Activated CD8-positive, alpha-beta memory T cell treated with anti-CD3 and anti-CD28 coated beads for 4 hours (primary cell): ENCODE data around the gene ETAA1.

ENCODE experiments used
- DNase-seq, 2 donors: peaks; one replicate each; pipeline ENCODE4 v3.0.0-alpha.2; 2020; ENCODE audit warnings: low read depth in 2 of 2

Gene ETAA1

DNA sequence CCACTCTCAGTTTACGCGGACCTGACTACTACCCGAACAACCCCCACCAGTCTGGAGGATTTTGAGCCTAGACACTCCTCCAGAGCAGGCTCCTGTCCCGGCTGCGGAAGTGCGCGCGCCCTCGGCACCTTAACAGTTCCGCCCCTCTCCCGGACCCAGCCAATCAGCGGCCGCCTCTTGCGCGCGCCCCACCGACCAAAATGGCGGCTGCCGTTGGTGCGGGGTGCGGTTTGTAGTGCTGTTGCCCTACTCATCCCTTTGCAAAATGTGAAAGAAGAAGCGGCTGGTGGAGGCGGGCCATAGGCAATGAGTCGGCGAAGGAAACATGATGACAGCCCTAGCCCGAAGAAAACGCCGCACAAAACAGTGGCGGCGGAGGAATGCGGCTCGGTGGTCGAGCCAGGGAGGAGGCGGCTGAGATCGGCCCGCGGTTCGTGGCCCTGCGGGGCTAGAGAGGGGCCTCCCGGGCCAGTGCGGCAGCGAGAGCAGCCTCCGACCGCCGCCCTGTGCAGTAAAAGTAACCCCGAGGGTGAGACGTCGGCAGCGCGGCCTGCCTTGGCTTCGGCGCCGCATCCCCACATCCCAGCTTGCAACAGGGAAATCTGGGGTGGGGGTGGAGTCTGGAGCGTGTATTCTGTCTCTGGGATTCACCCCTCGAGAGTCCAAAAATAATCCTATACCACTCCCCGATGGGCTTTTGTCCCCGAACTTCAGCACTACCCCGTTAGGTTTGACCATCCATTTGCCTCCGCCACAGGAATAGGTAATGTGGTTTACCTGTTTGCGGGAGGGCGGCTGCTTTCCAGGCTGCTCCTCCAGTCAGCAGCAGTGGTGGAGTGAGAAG is at the start of gene ETAA1:
Gene ETAA1 (plus strand): TSS at position 191 of the 844 bp plus-strand sequence. CDS start 116 bp downstream, at position 307.
- DNase-seq: peak; percentile 81 to 86

DNA sequence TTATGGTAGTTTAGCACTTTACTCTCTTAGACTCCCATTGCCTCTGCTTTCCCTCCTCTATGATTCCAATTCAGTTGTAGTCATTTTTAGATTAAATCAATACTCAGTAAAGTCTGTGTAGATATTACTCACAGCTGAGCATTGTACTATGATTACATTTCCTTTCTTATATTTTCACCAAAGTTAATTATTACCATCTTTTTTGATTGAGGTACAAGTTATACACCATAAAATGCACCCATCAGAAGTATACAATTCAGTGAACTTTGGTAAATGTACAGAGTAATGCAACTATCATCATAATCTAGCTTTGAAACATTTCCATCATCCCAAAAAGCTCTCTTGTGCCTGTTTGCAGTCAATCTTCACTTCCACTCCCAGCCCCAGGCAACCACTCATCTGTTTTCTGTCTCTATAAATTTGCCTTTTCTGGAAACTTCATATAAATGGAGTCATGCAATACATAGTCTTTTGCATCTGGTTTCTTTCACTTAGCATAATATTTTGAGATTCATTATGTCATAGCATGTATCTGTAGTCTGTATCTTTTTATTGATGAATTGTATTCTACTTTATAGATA is 30.2 kb upstream of the ETAA1 start:
- DNase-seq: no peak

DNA sequence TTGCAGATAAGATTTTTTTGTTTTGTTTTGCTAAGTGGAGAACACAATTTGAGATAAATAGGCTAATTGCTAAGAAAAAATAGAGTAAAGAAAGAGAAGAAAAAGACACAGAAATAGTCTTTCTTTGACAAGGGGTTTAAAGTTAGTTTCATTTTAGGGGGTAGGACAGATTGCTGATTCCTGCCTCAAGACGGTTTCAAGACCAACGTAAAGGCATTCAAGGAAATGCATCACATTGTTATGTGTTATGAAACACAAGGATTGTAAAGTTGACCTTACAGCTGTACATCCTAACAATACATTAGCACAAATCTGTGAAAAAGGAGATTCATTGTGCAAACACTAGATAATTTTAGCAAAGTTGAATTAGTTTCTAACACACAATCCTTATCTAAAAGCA is 22.7 kb upstream of the ETAA1 start:
- no peak for DNase-seq

DNA sequence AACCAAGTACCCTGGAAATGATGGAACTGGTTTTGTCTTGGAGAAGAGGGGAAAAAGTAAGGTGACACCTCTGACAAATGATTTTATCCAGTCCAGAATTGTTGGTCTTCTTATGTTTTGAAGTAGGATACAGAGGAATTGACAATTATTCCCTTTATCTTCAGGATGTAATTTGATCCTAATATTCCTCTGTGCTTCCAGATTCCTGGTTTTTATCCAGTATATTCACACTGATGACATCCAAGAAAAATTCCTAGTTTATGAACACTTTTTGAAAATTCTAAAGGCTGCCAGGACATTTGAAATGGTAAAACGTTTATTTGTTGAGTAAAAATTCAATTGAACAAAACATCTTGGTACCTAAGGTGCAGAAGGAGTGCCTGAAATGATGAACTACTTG is 22.2 kb upstream of the ETAA1 start:
- no peak for DNase-seq

DNA sequence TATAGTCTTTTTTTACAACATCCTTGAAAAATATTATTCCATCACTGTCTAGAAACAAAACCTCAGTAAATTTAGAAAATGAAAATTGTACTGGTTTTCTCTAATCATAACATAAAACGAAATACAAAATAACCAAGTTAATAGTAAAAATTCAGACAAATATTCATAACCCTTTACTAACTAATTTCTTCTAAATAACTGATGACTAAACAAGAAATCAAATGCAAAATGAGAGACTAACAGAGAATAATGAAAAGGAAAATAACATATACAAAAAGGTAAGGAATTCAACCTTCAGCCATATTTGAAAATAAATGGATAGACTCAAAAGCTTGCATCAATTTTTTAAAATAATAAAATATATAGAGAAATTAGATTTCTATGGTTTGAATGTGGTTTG is 18.6 kb upstream of the ETAA1 start:
- DNase-seq: no peak

DNA sequence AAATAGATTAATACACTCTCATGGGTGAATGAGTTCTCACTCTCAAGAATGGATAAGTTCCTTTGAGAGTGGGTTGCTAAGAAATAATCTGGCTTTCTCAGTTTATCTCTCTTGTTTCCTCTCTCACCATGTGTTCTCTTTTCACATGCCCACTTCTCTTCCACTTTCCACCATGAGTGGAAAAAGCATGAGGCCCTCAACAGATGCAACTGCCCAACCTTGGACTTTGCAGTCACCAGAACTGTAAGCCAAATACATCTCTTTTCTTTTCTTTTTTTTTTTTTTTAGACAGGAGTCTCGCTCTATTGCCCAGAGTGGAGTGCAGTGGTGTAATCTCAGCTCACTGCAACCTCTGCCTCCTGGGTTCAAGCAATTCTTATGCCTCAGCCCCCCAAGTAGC is 18.1 kb upstream of the ETAA1 start:
- no peak for DNase-seq

DNA sequence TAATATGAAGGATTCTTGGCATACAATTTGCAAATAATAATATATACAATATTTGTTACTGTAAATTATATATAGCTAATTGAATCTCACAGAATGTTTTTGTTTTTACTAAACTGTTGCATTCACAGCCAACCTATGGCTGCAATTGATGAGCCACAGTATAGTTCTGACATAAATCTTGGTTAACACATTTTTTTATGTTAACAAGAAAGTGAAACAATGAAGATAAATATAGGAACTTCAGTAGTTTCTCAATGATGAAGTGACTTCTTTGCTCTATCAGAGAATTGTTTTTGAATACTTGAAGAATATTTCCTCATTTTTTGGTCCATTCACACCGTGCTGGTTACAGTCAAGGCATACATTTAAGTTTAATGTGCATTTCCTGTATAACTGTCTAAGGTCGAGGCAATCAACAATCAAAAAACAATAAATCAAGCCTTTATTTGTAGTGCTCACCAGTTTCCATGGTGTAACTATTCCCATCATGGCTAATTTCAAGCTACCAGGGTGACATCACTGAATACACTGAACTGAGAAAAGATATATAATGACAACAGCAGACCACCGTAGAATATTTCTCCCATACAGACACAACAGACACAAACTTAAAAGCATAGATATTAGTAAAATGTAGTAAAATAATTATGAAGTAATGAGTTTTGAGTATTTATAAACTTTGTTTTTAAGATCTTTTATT is 12.9 kb upstream of the ETAA1 start:
- DNase-seq: no peak

DNA sequence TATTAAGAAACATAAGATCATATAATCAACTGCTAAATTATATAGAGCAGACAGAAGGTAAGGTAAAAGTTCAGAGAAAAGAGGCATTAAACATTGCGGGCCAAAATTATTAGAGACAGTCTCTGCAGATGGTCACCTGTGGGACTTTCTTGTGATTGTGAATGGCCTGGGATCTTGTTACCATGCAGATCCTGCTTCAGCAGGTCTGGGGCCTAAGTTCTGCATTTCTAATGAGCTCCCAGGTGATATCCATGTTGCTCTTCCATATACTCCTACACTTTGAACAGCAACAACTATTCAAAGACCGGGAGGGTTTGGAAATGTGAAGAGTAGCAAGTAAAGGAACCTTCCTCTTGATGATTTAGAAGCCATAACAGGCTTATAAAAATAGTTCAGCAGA is 8.5 kb upstream of the ETAA1 start:
- no peak for DNase-seq

DNA sequence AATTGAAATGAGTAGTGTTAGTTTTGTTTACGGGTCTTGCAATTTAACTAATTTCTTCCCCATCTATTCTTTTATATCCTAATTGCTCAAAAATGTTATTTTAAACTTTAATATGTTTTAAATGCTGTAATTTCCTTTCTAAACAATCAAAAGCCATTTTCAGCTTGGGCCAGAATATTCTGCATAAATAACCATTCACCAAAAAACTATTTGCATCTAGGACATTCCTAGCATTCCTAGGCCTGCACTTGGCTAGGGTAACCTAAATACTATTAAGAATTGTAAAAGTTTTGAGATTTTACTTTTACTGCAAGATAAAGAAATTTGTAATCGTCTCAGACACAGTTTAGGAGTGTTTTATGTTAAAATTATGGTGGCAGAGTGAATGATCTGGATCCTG is 7.8 kb upstream of the ETAA1 start:
- DNase-seq: no peak

DNA sequence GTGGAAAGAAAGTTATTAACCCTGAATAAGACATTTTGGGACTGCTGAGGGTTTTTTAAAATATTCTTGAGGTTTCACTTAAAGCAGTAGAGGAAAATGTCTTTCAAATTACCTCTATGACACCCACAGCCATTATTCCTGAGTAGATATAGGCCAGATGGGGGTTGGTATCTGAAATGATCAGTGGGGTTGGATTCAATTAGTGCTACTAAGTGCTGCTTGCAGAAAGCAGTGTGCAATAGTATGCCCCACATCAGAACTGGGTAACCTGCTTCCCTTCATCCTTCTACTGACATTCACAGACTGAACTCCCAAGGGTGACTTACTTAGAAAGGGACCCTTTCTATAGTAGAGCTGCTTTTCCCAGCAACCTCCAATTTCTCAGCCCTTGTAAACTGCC is 7.3 kb upstream of the ETAA1 start:
- no peak for DNase-seq

DNA sequence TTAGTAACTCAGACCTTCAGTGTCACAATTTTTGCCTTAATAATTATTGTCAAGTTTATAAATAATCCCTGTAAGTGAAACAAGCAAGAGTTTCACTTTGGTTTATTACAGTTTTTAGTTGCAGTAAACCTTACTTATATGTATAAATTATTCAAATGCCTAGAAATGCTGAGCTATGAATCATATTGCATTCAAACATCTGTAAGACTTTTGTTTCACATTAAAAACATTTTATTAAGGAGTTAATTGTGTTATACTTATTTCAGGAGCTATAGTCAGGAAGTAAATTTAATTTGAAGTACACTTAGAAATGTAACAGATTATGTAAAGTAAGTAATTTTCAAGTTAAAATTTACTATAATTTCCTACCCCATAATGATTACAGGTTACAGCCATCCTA is 3.9 kb upstream of the ETAA1 start:
- DNase-seq: no peak

DNA sequence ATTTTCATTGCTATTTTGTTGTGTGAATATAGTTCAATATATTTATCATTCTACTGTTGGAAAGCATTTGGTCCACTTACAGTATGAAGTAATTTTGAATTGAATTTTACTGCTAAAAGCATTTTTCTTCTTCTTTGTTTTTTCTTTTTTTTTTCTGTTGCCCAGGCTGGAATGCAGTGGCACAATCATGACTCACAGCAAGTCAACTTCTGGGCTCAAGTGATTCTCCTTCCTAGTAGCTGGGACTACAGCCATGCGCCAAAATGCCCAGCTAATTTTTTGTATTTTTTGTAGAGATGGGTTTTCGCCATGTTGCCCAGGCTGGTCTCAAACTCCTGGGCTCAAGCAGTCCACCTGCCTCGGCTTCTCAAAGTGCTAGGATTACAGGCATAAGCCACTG is 2.4 kb upstream of the ETAA1 start:
- DNase-seq: no peak

DNA sequence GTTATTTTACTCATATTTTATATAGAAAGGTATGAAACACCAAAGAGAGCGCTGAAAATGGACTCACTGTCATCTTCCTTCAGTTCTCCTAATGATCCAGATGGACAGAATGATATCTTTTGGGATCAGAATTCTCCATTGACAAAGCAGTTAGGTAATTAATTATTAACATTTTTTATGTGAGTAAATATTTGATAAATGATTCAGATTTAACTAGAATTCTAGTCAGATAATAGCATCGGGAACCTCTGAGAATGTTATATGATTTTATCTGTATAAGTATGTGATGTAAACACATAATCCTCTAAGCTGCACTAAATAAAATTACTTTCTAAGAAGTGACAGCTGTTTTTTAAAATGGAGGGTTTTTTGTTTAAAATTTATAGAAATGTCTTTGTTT is 2.0 kb downstream of the ETAA1 start:
- DNase-seq: no peak

DNA sequence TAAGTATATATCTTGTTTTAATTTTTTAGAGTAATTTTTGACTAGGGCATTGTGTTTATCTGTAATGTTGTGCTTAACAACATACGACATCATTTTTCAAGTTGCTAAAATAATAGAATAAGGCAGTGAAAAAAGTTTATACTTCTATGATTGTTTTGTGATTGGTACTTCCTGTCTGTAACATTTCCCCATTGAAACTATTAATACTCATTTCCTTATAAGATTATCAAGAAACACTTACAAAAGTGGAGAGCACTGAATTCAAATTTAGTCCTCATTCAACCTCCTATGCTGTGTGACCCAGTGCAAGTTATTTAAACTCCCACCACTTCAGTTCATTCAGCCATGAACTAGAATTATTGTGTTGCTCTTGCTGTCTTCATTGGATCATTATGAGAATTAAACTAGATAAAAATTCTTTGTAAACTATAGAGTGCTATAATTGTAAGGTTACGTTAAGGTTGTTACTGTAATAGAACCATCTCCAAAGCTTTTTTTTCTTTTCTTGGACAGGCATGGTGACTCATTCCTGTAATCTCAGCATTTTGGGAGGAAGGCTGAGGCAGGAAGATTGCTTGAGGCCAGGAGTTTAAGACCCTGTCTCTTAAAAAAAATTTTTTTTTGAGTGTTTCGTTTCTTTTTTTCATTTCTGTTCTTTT is 2.8 kb downstream of the ETAA1 start:
- DNase-seq: no peak

DNA sequence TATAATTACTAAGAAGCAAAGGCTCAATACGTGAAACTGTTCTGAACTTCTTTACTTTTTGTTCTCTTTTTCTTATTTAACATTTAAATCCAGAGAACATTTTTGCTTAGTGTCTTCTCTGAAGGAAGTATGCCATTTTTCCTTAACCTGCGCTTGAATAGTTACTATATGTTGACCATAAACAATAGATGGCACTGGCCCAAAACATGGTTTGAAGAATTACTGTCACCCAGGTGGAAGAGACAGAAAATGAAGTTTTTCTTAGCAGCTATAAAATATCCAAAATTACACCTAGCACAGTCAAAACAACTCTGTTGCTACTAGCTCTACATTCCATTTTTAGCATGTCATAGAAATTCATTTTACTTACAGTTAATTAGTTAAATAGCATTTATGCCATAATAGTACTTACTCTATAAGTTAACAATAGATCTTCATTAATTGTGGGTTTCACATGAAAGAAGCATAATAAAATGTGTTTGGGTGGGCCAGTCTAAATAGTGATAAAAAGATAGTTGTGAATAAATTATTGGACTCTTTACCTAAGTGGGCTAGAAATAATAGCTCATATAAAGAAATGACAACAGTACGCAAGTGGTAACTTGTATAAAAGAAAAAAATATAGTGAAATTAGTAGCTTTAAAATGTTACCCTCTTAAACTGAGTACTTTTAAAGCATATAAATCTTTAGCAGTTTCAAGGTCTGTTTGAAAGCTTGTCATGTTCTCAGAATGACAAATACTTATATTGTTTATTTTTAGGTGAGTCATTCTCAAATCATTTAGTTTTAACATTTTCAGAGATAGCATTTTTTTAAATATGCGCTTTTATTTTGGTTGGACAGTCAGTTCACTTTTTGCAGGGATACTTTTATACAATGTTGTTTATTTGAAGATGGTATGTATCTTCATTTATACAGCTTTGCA is 3.7 kb downstream of the ETAA1 start:
- DNase-seq: no peak

DNA sequence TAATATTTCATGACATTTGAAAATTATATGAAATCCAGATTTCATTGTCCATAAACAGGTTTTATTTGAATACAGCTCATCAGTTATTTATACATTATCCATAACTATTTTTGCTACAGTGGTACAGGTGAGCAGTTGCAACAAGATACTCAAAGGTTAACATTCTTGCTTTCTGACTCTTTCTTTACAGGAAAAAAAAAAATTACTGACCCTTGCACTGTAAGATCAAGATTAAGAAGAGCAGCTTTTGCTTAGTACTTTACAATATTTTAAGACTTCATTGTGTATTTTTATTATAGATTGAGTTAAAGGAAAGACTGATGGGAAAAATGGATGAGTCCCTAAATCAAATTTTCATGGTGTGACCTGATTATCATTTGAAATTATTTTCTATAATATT is 11.2 kb downstream of the ETAA1 start:
- no peak for DNase-seq

DNA sequence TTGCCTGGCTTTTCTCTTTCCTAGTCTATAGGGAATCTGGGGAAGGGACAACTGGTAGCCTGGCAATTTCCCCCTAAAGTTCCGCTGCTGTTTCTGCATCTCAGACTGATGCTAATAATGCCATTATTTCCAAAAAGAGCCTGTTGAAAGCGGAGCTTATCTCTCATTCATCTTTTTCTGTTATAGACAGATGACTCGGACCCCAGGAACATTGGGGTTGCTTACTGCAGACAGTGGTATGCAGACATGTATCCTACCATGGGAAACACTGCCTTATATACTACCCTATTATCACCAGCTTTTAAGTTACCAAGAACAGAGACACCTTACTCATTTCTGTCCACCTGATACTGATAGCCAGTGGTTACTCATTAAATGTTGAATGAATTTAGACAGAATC is 15.3 kb downstream of the ETAA1 start:
- DNase-seq: no peak

DNA sequence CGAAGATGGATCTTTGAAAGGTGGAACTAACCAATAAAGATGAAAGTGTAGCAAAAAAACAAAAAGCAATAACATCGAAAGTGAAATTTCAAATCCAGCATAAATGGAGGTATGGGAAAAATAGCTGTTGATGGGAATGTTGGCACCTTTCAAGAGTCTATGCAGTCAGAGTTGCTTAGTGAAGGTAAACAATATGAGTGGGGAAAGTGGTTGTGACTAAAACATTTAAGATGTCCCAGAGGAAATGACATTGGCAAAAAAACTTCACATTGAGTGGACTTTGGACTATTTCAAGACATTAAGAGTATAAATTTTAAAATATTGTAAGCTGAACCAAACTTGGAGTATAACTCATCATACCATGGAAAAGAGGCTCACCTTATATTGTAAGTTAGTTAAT is 17.7 kb downstream of the ETAA1 start:
- no peak for DNase-seq

DNA sequence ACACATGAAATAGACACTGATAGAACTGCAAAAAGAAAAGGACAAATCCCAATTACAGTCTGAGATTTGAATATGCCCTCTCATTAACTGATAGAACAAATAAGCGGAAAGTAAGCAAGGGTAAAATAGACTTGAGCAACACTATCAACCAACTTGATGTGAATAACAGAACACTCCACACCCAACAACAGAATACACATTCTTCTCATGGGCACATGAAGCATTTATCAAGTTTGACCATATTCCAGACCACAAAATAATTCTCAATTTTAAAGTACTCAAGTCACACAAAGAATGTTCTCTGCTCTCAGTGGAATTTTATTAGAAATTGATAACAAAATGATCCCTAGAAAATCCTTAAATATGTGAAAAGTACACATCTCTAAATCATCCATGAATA is 19.0 kb downstream of the ETAA1 start:
- no peak for DNase-seq

DNA sequence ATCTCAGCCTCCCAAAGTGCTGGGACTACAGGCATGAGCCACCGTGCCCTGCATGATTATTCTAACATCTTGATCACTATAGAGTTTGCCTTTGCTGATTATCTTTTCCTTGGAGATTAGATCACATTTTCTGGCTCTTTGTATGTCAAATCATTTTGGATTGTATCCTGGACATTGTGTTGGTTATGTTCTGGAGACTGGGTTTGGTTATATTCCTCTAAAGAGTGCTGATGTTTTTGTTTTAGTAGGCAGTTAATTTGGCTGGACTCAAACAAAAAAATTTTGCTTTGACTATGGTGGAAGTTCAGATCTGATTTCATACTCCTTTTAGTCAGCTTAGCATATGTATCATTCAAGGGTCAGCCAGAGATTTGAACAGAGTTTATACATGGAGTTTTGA is 26.4 kb downstream of the ETAA1 start:
- DNase-seq: no peak

DNA sequence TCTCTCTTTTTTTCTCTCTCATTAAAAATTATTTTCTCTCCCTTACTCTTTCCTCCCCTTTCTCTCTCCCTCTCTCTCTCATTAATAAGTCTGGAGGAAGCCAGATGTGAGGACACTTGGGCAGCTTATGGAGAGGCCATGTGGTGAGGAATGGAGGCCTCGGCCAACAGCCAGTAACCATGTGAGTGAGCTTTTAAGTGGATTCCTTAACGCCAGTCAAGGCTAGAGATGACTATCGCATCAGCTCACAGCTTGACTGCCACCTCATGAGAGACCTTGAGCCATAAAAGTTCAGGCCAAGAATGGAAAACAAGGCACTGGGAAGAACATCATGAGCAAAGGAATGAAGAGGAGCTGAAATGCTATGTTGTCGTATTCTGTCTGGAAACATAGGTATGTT is 39.1 kb downstream of the ETAA1 start:
- no peak for DNase-seq
